NCI-H2081 treated with DMSO at 0.1 percent for 48 hours (cell line): ENCODE results near the gene PITHD1.
"Not testable (repeated sequence)": the region's sequence is repeated elsewhere in the genome, so short reads cannot be mapped to it uniquely, and the experiment has no call there.

Experiments
- DNase-seq: peaks from one replicate; lab custom pipeline; 2025; lab: John Stamatoyannopoulos, UW

The PITHD1 gene

GRCh38 chr1:23774174-23774880 lies 3.9 kb upstream of the PITHD1 start:
- DNase-seq: no peak

- DNase-seq: no peak
Measured at GRCh38 chr1:23776217-23776616, 2.0 kb upstream of the PITHD1 start.

DNA sequence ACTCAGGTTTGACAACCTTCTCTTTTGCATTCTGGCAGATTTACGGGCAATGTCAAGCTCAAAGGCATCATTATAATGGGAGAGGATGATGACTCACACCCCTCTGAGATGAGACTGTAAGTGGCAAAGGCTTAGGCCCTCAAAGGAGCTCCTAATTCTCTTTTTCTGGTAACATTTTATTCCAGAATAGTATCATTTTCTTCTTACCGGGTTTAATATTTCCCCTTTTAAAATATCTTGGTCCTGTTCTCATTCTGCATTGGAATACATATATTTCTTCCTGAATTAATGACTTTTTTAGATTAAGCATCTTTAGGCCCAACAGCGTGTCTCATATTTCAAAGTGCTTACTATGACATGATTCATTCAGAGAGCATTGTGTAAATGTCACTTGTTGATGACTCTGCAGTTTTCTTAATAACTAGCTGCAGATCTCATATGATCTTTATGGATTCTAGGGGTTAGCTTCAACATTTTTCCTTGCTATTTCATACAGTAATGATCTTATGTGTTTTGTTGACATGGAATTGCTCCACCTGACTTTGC lies 1.7 kb downstream of the PITHD1 start:
- no peak for DNase-seq

GRCh38 chr1:23783141-23783540 lies 4.9 kb downstream of the PITHD1 start:
- DNase-seq: not testable (repeated sequence)

GRCh38 chr1:23784846-23785245 lies 6.6 kb downstream of the PITHD1 start:
- DNase-seq: no peak

DNA sequence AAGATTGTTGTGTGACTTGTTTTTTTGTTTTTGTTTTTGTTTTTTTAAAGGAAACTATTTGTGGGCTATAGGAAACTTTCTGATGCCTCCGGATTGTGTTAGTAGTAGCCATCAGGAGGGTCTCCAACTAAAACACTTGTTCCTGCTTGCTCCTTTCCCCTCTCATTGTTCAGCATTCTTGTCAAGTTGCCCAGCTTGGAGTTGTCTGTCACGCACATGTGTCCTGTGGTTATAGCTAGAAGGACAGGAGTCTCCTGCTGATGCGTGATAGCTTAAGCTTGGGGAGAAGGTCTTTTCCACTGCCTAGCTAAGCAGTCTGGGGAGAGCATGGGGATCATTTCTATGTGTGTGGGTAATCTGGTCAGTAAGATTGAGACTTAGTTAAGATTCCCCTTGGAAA lies 9.5 kb downstream of the PITHD1 start:
- no peak for DNase-seq

- no peak for DNase-seq
Measured at GRCh38 chr1:23788695-23789094, 10.5 kb downstream of the PITHD1 start.

GRCh38 chr1:23790696-23791515 lies 12.7 kb downstream of the PITHD1 start, which contains the start of gene LYPLA2:
Gene LYPLA2 (plus strand): TSS chr1:23791145. CDS start chr1:23792683, 1,538 bp downstream.
- DNase-seq: peak; percentile 60

DNA sequence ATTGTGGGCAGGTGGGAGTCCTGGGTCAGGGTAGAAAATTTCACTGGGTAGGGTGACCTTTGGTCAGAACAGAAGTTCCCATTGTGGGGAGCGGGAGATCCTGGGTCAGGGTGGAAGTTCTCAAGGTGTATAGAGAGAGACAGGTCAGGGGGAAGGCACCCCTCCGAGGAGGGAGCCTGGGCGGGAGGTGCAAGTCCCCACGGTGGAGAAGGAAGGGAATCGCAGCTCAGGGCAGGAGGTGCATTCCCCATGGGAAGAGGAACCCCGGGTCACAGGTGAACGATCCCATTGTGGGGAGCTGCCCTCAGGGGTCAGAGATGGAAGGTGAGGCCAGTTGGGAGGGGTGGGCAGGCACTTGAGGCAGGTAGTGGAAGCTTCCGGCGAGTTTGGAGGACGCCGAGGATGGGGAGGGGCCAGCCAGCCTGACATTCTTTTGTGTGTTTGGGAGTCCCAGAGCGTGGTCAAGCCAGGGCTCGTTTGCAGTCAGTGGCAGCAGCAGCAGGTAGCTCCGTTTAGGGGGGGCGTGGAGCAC lies 13.4 kb downstream of the PITHD1 start:
- DNase-seq: no peak

GRCh38 chr1:23792151-23792945 lies 14.1 kb downstream of the PITHD1 start:
- no peak for DNase-seq

- DNase-seq: no peak
Measured at GRCh38 chr1:23793018-23793781, 15.0 kb downstream of the PITHD1 start.

GRCh38 chr1:23793861-23794731 lies 15.9 kb downstream of the PITHD1 start:
- no peak for DNase-seq

- DNase-seq: not testable (repeated sequence)
Measured at GRCh38 chr1:23794732-23795182, 16.5 kb downstream of the PITHD1 start.

DNA sequence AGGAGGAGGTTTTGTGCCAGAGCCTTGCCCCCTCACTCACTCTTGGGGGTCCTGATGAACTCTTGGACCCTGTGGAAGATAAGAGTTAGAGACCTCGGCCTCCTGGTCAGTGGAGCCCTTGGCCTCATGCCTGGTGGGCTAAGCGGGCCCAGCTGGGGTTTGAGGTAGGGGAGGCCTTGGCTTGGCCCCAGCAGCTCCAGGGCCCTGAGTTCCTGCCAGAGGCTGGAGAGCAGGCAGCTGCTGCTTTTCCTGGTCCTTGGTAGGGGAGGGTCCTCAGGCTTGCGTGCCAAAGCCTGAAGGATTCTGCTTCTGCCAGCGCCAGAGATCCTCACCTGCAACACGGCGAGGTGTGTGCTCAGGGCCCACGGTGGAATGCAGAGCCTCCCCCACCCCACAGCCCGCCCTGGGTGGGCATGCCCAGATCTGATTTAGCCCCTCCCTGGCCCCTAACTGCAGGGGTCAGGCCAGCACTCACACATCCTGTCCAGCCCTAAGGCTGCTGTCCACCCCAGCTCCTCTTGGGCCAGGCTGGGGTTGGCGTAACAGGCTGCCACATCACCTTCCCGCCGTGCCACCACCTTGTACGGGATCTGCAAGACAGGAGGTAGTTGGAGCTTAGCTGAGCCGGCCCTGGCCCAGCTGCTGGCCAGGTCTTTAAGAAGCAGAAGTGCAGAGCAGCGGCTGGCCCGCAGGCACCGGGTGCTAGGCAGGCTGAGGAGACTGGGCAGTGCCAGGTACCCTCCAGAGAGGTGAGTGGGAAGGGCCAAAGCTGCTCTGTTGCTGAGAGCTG lies 17.7 kb downstream of the PITHD1 start:
- no peak for DNase-seq

DNA sequence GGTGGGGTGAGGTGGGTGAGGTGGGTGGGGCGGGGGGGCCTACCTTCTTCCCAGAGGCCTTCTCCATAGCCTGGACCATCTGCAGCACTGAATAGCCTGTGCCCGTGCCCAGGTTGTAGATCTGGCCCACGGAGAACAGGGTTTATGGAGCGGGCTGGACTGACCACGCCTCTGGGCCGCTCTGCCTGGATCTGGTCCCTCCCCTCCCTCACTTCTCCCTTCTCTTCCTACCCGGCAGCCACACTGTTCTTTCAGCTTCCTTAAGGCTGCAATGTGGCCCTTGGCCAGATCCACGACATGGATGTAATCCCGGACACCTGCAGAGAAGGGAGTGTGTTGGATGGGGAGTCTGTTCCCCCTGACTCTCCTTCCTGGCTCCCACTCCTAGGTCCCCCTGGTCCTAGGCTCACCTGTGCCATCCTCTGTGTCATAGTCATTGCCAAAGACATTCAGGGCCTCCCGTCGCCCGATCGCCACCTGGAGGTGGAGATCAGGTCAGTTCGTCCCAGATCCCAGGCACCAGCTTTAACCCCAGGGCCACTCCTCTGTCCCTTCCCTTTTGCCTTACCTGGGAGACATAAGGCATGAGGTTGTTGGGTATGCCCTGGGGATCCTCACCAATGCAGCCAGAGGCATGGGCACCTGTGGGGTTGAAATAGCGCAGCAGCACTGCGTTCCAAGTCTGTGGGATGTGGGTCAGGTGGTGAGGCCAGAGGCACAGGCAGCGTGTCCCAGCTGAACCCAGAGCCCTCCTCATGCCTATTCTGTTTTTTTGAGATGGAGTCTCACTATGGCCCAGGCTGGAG lies 18.5 kb downstream of the PITHD1 start:
- no peak for DNase-seq

DNA sequence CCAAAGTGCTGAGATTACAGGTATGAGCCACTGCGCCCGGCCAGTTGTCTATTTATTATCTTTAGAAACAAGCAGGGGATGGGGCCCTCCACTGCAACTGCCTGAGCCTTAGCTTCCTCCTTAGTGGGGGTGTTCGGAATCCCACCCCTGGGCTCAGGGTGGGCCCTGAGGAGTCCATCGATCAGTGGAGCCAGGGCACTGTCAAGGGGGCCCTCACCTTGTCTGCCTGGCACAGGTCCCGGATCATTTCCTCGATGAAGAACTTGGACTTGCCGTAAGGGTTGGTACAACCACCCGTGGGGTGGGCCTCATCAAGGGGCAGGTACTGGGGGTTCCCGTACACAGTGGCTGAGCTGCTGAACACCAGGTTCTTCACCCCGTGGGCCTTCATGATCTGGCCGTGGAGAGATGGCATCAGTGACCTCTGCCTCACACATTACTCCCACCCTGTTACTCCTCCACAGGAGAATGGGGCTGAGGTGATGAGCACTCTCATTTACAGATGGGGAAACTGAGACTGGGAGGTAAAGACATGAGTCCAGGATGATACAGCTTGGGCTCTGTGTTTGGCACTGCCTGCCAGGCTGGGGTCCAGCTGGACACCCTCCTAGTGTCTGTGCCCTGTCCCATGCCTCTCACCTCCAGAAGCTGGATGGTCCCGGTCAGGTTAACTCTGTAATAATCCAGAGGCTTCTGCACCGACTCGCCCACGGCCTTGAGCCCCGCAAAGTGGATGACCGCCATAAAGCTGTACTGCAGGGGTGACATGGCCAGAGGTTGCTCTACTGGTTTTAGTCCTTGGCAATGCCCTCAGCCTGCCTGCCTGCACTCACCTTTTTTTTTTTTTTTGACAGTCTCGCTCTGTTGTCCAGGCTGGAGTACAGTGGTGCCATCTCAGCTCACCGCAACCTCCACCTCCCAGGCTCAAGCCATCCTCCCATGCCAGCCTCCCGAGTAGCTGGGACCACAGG lies 19.5 kb downstream of the PITHD1 start:
- no peak for DNase-seq

DNA sequence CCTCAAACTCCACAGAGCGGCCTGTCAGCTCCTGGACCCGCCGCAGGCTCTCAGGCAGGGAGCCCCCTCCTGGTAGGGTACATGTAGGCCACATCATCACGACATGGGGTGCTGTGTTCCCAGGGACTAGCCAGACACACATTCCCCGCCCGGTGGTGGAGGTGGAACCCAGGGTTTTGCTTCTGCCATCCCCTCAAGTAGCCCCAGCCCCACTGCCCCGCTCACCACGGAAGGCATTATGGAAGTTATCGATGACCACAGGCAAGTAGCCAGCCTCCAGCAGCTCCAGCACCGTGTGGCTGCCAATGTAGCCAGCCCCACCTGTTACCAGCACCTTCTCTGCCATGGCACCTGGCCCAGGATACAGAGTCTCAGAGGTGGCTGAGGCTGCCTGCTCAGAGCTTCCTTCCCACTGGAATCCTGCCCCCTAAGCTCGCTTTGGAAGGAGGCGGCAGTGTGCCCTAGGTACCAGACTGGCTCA lies 20.5 kb downstream of the PITHD1 start:
- DNase-seq: no peak
